Activated CD4-positive, CD25-positive, alpha-beta regulatory T cell treated with anti-CD3 and anti-CD28 coated beads, Interleukin-2, amount 50 U/mL, for 24 hours (primary cell): Measurements from ENCODE around the gene PFKFB4.
"Not testable (repeated sequence)": the region's sequence is repeated elsewhere in the genome, so short reads cannot be mapped to it uniquely, and the experiment has no call there.

Experiments
- ATAC-seq, 2 donors: fragments of 150-1000 bp; cut with Tn5 transposase; one replicate each; pipeline ENCODE4 v1.10.0; 2021; ENCODE audit warnings: mild to moderate bottlenecking in 1 of 2, moderate library complexity in 1 of 2

The PFKFB4 gene

GRCh38 chr3:48482822-48483221, 73.8 kb downstream of the PFKFB4 start:
- not testable (repeated sequence) for ATAC-seq

GRCh38 chr3:48480891-48481290, 75.7 kb downstream of the PFKFB4 start:
- not testable (repeated sequence) for ATAC-seq

- ATAC-seq = peak; percentile 65 to 72
These were observed 77.7 kb downstream of the PFKFB4 start for GRCh38 chr3:48478626-48479555.

- no peak for ATAC-seq
These were observed 78.6 kb downstream of the PFKFB4 start for GRCh38 chr3:48477959-48478520.

- no peak for ATAC-seq
These were observed 80.1 kb downstream of the PFKFB4 start for GRCh38 chr3:48476426-48477053.

- ATAC-seq = no peak
These were observed 81.4 kb downstream of the PFKFB4 start for GRCh38 chr3:48475188-48475587.

- no peak for ATAC-seq
These were observed 82.0 kb downstream of the PFKFB4 start for GRCh38 chr3:48474619-48475018.

- not testable (repeated sequence) for ATAC-seq
These were observed 82.6 kb downstream of the PFKFB4 start for GRCh38 chr3:48474031-48474430.

GRCh38 chr3:48473617-48473952, 83.0 kb downstream of the PFKFB4 start:
- ATAC-seq = no peak

GRCh38 chr3:48472923-48473616, 83.5 kb downstream of the PFKFB4 start:
- peak; percentile 89 to 90 for ATAC-seq

- peak in 1 of 2 donors; percentile 12 for ATAC-seq
These were observed 84.0 kb downstream of the PFKFB4 start for GRCh38 chr3:48472673-48472922.

- no peak for ATAC-seq
These were observed 86.3 kb downstream of the PFKFB4 start for GRCh38 chr3:48470286-48470685.

GRCh38 chr3:48469046-48469915, 87.3 kb downstream of the PFKFB4 start:
- ATAC-seq = no peak

GRCh38 chr3:48468329-48468731, 88.3 kb downstream of the PFKFB4 start:
- ATAC-seq = no peak
